IMR-90 (cell line): ENCODE results near the gene UBE2V1. TPM values are rescaled to one million over a fixed set of nuclear protein-coding genes. Genes with fewer than 3 reads are reported as not detected.

Experiments
- ATAC-seq: fragments of 200-7000 bp; cut with Tn5 transposase; 2 replicates; pipeline ENCODE4 v1.9.1; 2020; ENCODE audit warnings: low read depth, mild to moderate bottlenecking, moderate library complexity
- BruUV-seq: library from RNA; stranded (reverse); fragments of 400-500 nt; replicated peaks from 2 replicates; lab custom pipeline; 2021; lab: Mats Ljungman, UMichigan
- CTCF ChIA-PET: fragments of 300-600 bp; formaldehyde crosslinking; extraction: SDS; loops from one replicate; lab custom pipeline; 2021; ENCODE audit warnings: antibody characterized with exemption; lab: Yijun Ruan, JAX
- POLR2A ChIA-PET: fragments of 300-600 bp; sonication (Branson Sonifier 250); formaldehyde crosslinking; loops from one replicate; lab custom pipeline; 2022; ENCODE audit warnings: antibody characterized with exemption; ENCODE audit not compliant: unreplicated experiment; lab: Charles Lee
- DNase-seq: peaks from one replicate; pipeline ENCODE4 v3.0.0; 2013
- H2AFZ ChIP-seq: replicated peaks from 2 replicates; pipeline ENCODE3; 2013; ENCODE audit warnings: low read length, mild to moderate bottlenecking; ENCODE audit not compliant: poor library complexity
- H2AK5ac ChIP-seq: 2 replicates; pipeline ENCODE4 v1.6.1; 2013; ENCODE audit warnings: low read depth, low read length, inconsistent platforms
- H2AK9ac ChIP-seq: replicated peaks from 2 replicates; pipeline ENCODE3; 2013; ENCODE audit warnings: mild to moderate bottlenecking, low read depth, low read length, moderate library complexity; ENCODE audit not compliant: poor library complexity
- H2BK120ac ChIP-seq: 2 replicates; pipeline ENCODE4 v1.6.1; 2013; ENCODE audit warnings: low read depth, low read length, inconsistent platforms
- H2BK15ac ChIP-seq: 3 replicates; pipeline ENCODE4 v1.6.1; 2013; ENCODE audit warnings: low read depth, low read length, inconsistent platforms
- H2BK20ac ChIP-seq: 2 replicates; pipeline ENCODE4 v1.6.1; 2013; ENCODE audit warnings: low read depth, mild to moderate bottlenecking, inconsistent platforms, low read length, moderate library complexity
- H2BK5ac ChIP-seq: 2 replicates; pipeline ENCODE4 v1.6.1; 2013; ENCODE audit warnings: mild to moderate bottlenecking, low read depth, low read length, inconsistent platforms; ENCODE audit not compliant: poor library complexity, severe bottlenecking
- H3K14ac ChIP-seq: replicated peaks from 2 replicates; pipeline ENCODE4 v1.6.1; 2013; ENCODE audit warnings: low read depth, low read length, inconsistent platforms
- H3K18ac ChIP-seq: 2 replicates; pipeline ENCODE4 v1.6.1; 2013; ENCODE audit warnings: low read depth, low read length, control low read depth
- H3K23ac ChIP-seq: 2 replicates; pipeline ENCODE4 v1.6.1; 2013; ENCODE audit warnings: low read depth, low read length, inconsistent platforms
- H3K27ac ChIP-seq: 2 replicates; pipeline ENCODE4 v1.5.1; 2013; ENCODE audit warnings: mild to moderate bottlenecking, control low read depth, low read length; ENCODE audit not compliant: insufficient read depth
- H3K27me3 ChIP-seq: 2 replicates; pipeline ENCODE4 v1.6.1; 2013; ENCODE audit warnings: low read length; ENCODE audit not compliant: control insufficient read depth, insufficient read depth
- H3K36me3 ChIP-seq: 2 replicates; pipeline ENCODE4 v1.6.1; 2013; ENCODE audit warnings: low read length, mixed read lengths; ENCODE audit not compliant: control insufficient read depth, insufficient read depth
- H3K4ac ChIP-seq: 2 replicates; pipeline ENCODE4 v1.6.1; 2013; ENCODE audit warnings: low read depth, low read length, inconsistent platforms
- H3K4me1 ChIP-seq: 2 replicates; pipeline ENCODE4 v1.6.1; 2013; ENCODE audit warnings: low read length, mixed read lengths; ENCODE audit not compliant: control insufficient read depth, insufficient read depth
- H3K4me2 ChIP-seq: 2 replicates; pipeline ENCODE4 v1.6.1; 2013; ENCODE audit warnings: low read depth, mild to moderate bottlenecking, control low read depth, low read length, moderate library complexity
- H3K4me3 ChIP-seq: 2 replicates; pipeline ENCODE4 v1.5.1; 2013; ENCODE audit warnings: low read depth, mild to moderate bottlenecking, control low read depth, low read length, moderate library complexity; ENCODE audit not compliant: insufficient read depth
- H3K56ac ChIP-seq: 2 replicates; pipeline ENCODE4 v1.6.1; 2013; ENCODE audit warnings: low read length, inconsistent platforms; ENCODE audit not compliant: insufficient read depth; ENCODE audit errors: extremely low read depth
- H3K79me1 ChIP-seq, 2 experiments: 2 replicates each; pipeline ENCODE4 v1.6.1; 2013; ENCODE audit warnings: low read length in 2 of 2, inconsistent platforms in 1 of 2, low read depth in 1 of 2
- H3K9ac ChIP-seq: 2 replicates; pipeline ENCODE4 v1.6.1; 2013; ENCODE audit warnings: low read depth, low read length, control low read depth
- H3K9me1 ChIP-seq: 2 replicates; pipeline ENCODE4 v1.6.1; 2013; ENCODE audit warnings: low read length, inconsistent platforms; ENCODE audit not compliant: insufficient read depth
- H3K9me3 ChIP-seq: 2 replicates; pipeline ENCODE4 v1.6.1; 2013; ENCODE audit warnings: low read length; ENCODE audit not compliant: control insufficient read depth, insufficient read depth
- H4K20me1 ChIP-seq: 2 replicates; pipeline ENCODE4 v1.6.1; 2013; ENCODE audit warnings: low read length, inconsistent platforms; ENCODE audit not compliant: insufficient read depth
- H4K5ac ChIP-seq: 2 replicates; pipeline ENCODE4 v1.6.1; 2013; ENCODE audit warnings: mild to moderate bottlenecking, low read depth, low read length, control low read depth
- H4K8ac ChIP-seq, 2 experiments: 2 replicates each; pipeline ENCODE4 v1.6.1; 2013; ENCODE audit warnings: low read depth in 2 of 2, low read length in 2 of 2, control low read depth in 1 of 2, inconsistent platforms in 1 of 2
- H4K91ac ChIP-seq: 2 replicates; pipeline ENCODE4 v1.6.1; 2013; ENCODE audit warnings: low read depth, low read length, inconsistent platforms; ENCODE audit not compliant: insufficient read depth
- BHLHE40 ChIP-seq: fragments of 150-350 bp; IDR thresholded peaks from 2 replicates; pipeline ENCODE4 v1.6.1; 2016; ENCODE audit warnings: mild to moderate bottlenecking, low read depth, low read length
- CEBPB ChIP-seq: IDR thresholded peaks from 2 replicates; pipeline ENCODE4 v1.6.1; 2012; ENCODE audit warnings: low read depth, low read length, improper control_type of control experiment
- FOS ChIP-seq: fragments of 150-350 bp; IDR thresholded peaks from 2 replicates; pipeline ENCODE4 v1.6.1; 2016; ENCODE audit warnings: low read depth, low read length
- MAFK ChIP-seq: IDR thresholded peaks from 2 replicates; pipeline ENCODE4 v1.6.1; 2012; ENCODE audit warnings: low read depth, low read length, improper control_type of control experiment
- MAZ ChIP-seq: IDR thresholded peaks from 2 replicates; pipeline ENCODE4 v1.6.1; 2012; ENCODE audit warnings: low read depth, mild to moderate bottlenecking, low read length, improper control_type of control experiment, moderate library complexity, borderline replicate concordance
- NFE2L2 ChIP-seq: fragments of 150-350 bp; IDR thresholded peaks from 2 replicates; pipeline ENCODE4 v1.6.1; 2016; ENCODE audit warnings: low read depth, mild to moderate bottlenecking, low read length
- POLR2A ChIP-seq: IDR thresholded peaks from 2 replicates; pipeline ENCODE4 v1.6.1; 2012; ENCODE audit warnings: mild to moderate bottlenecking, low read depth, low read length
- RAD21 ChIP-seq: IDR thresholded peaks from 2 replicates; pipeline ENCODE4 v1.6.1; 2012; ENCODE audit warnings: low read length, improper control_type of control experiment
- RFX5 ChIP-seq: IDR thresholded peaks from 2 replicates; pipeline ENCODE4 v1.8.0; 2012; ENCODE audit warnings: low read depth, mild to moderate bottlenecking, low read length, moderate library complexity
- WGBS, 2 experiments: methylation state at CpG; one replicate each; pipeline versions ENCODE4 v1.1.5 to v1.1.7; 2013; ENCODE audit warnings: missing lambda C conversion rate in 2 of 2; ENCODE audit not compliant: insufficient read length in 1 of 2; ENCODE audit errors: extremely low coverage in 2 of 2; 5-methylcytosine and 5-hydroxymethylcytosine counted together
- dilution Hi-C: fragments of 300-500 bp; cut with HindIII; formaldehyde crosslinking; loops from one replicate; pipeline ENCODE4 v1.14.3; 2018; ENCODE audit warnings: low sequenced_read_pairs; ENCODE audit not compliant: unreplicated experiment
- in situ Hi-C: fragments of 300-500 bp; cut with MboI; formaldehyde crosslinking; loops from 3 replicates; pipeline ENCODE4 v1.14.3; 2019; ENCODE audit warnings: low sequenced_read_pairs, inconsistent platforms, mixed read lengths
- intact Hi-C: fragments of 100-400 bp; cut with micrococcal nuclease; formaldehyde crosslinking; loops from 2 replicates; pipeline ENCODE4 v1.10.0; 2022
- polyA plus RNA-seq, 3 experiments: library from polyadenylated mRNA; depleted of rRNA; stranded (reverse); fragments of >200 nt; gene quantifications; 2 replicates each; pipeline ENCODE4 v1.2.3, GENCODE V29; 2012; ENCODE audit warnings: low replicate concordance in 1 of 3
- total RNA-seq: library from RNA; depleted of rRNA; stranded (reverse); fragments of >200 nt; gene quantifications from 2 replicates; pipeline ENCODE4 v1.2.3, GENCODE V29; 2012
- TF ChIP-seq, protein P1 (sequence below): fragments of 150-350 bp; IDR thresholded peaks from 2 replicates; pipeline ENCODE4 v1.6.1; 2017; ENCODE audit warnings: mild to moderate bottlenecking, antibody characterized with exemption, low read length, low read depth

UBE2V1 gene
- total and polyA plus RNA-seq, 2 of the 4 experiments (the other 2 are of a cell fraction) = 20.1 to 138 TPM

GRCh38 chr20:50067018-50067417, 45.9 kb downstream of the UBE2V1 start:
- DNase-seq (no peak), ATAC-seq (no peak)
- no peaks in the 10 kb centered on the region for H3K27me3 ChIP-seq
- WGBS, 2 experiments = 83% methylated on average over 6 of the region's 7 CpGs; no CpG with 5 or more reads in 1 of the 2 experiments
- no peak overlapping the region for H4K91ac ChIP-seq
- H3K4me2 ChIP-seq = no peak overlapping the region
- no peak overlapping the region for H3K56ac ChIP-seq
- BruUV-seq = no TSS peak
- intact Hi-C loops (no loop called here), in situ Hi-C loops (no loop called here), dilution Hi-C loops (no loop called here)
- no peaks in the 10 kb centered on the region for H3K9me1 ChIP-seq
- no peaks in the 10 kb centered on the region for H4K20me1 ChIP-seq
- H3K36me3 ChIP-seq = no peaks in the 10 kb centered on the region
- no peak overlapping the region for H3K23ac ChIP-seq
- no peak overlapping the region for H3K4me3 ChIP-seq
- H2AK5ac ChIP-seq = no peak overlapping the region
- ChIA-PET CTCF (interaction anchor here (1.8 kb wide), 1 partner anchor 88 kb away, joined by 12 read pairs; no protein-coding TSS in a partner anchor), POLR2A (no interaction called here)
- no peak overlapping the region for H2AK9ac ChIP-seq
- H3K4ac ChIP-seq = no peak overlapping the region
- H3K9me3 ChIP-seq = no peaks in the 10 kb centered on the region
- no peak overlapping the region for H2BK5ac ChIP-seq
- peaks cover 2% of the 10 kb centered on the region; the same call in 1 of the 2 replicates for H3K4me1 ChIP-seq
- no peak overlapping the region for H4K8ac ChIP-seq
- H2AFZ ChIP-seq = no peak overlapping the region
- H3K79me1 ChIP-seq = no peaks in the 10 kb centered on the region; a peak in 1 of 4 replicates
- H2BK120ac ChIP-seq = no peak overlapping the region; the same call in 1 of the 2 replicates
- no peak overlapping the region for H3K18ac ChIP-seq
- TF ChIP-seq FOS (no peak), BHLHE40 (no peak), CEBPB (no peak), MAFK (no peak), RAD21 (no peak), MAZ (no peak), POLR2A (no peak), RFX5 (no peak), NFE2L2 (no peak)
- TF ChIP-seq, protein P1, sequence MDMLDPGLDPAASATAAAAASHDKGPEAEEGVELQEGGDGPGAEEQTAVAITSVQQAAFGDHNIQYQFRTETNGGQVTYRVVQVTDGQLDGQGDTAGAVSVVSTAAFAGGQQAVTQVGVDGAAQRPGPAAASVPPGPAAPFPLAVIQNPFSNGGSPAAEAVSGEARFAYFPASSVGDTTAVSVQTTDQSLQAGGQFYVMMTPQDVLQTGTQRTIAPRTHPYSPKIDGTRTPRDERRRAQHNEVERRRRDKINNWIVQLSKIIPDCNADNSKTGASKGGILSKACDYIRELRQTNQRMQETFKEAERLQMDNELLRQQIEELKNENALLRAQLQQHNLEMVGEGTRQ = no peak
- H4K5ac ChIP-seq = no peak overlapping the region
- H3K27ac ChIP-seq = no peak overlapping the region
- H3K14ac ChIP-seq = no peak overlapping the region; the same call in 1 of the 2 replicates
- H3K9ac ChIP-seq = no peak overlapping the region
- H2BK20ac ChIP-seq = no peak overlapping the region
- no peak overlapping the region for H2BK15ac ChIP-seq
